ENCODE measurements around the gene IL6R.

DNA sequence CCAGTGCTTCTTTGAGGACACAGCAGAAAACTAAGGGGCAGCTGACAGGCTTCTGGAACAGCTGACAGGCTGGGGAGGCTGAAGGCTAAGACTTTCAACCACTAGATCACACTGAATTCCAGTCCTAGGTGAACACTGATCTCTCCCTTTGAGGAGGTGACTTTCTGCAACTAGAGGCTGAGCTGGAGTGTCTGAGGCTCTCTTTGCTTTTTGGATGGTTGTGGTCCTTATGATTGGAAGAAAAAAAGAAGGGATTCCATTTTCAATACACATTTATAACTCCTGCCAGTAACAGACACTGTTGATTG is 1.4 kb downstream of the IL6R start:
- no peak for TF ChIP-seq CTCF (conservative IDR thresholded peaks at IDR 0.05; ENCODE audit: low read depth, low read length)
- TF ChIP-seq USF2 (IDR thresholded peaks at IDR 0.05; ENCODE audit: low read depth, low read length) = no peak; the same call in 1 of the 2 replicates
- no peak for TF ChIP-seq CHD1 (IDR thresholded peaks at IDR 0.05; ENCODE audit: low read depth, low read length)
- TF ChIP-seq CEBPB (IDR thresholded peaks at IDR 0.05; ENCODE audit: low read depth, low read length) = no peak
- TF ChIP-seq POLR2A (IDR thresholded peaks at IDR 0.05; ENCODE audit: low read depth, low read length) = no peak
- TF ChIP-seq RAD21 (IDR thresholded peaks at IDR 0.05; ENCODE audit: low read length) = no peak
- TF ChIP-seq NFE2L2 (IDR thresholded peaks at IDR 0.05; ENCODE audit: low read depth, low read length) = no peak
- TF ChIP-seq ELK1 (IDR thresholded peaks at IDR 0.05; ENCODE audit: borderline replicate concordance, low read depth, low read length) = no peak
- TF ChIP-seq BHLHE40 (IDR thresholded peaks at IDR 0.05; ENCODE audit: low read depth, low read length) = no peak
- TF ChIP-seq RFX5 (IDR thresholded peaks at IDR 0.05; ENCODE audit: low read depth, low read length) = no peak
- TF ChIP-seq SMC3 (IDR thresholded peaks at IDR 0.05; ENCODE audit: low read depth, low read length) = no peak
- TF ChIP-seq MAFK (IDR thresholded peaks at IDR 0.05; ENCODE audit: low read depth, low read length) = no peak
- TF ChIP-seq MAZ (IDR thresholded peaks at IDR 0.05; ENCODE audit: borderline replicate concordance, low read depth, low read length) = no peak
- no peak for TF ChIP-seq FOS (IDR thresholded peaks at IDR 0.05; ENCODE audit: low read depth, low read length)

Measured in IMR-90 (cell line).